ENCODE measurements around the gene ATXN7L1.

Gene ATXN7L1

GRCh38 chr7:105674200-105674920, 202.0 kb downstream of the ATXN7L1 start:
- DNase-seq (ENCODE audit: low spot score), result no peak

- DNase-seq (ENCODE audit: low spot score), result no peak
Measured at GRCh38 chr7:105673367-105674084, 202.9 kb downstream of the ATXN7L1 start.

- DNase-seq (ENCODE audit: low spot score), result no peak
Measured at GRCh38 chr7:105672801-105673200, 203.6 kb downstream of the ATXN7L1 start.

GRCh38 chr7:105666324-105666723, 210.1 kb downstream of the ATXN7L1 start:
- no peak for DNase-seq (ENCODE audit: low spot score)

DNA sequence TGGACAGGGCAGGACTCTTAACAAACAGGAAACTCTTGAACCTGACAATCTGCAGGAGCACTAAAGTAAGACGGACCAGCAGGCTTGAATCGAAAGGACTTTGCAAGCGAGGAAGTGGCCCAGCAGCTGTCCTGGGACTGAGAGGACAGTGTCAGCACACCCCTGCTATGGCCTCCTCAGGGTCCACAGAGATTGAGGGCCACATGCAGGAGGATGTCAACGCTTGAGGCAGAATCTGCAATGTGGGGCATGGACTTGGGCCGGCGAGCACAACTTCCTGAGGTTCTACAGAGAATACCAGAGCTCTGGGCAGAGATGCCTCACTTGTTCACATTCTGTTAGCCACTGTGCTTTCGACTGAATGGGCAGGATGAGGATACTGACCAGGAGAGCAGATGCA, 210.7 kb downstream of the ATXN7L1 start:
- no peak for DNase-seq (ENCODE audit: low spot score)

DNA sequence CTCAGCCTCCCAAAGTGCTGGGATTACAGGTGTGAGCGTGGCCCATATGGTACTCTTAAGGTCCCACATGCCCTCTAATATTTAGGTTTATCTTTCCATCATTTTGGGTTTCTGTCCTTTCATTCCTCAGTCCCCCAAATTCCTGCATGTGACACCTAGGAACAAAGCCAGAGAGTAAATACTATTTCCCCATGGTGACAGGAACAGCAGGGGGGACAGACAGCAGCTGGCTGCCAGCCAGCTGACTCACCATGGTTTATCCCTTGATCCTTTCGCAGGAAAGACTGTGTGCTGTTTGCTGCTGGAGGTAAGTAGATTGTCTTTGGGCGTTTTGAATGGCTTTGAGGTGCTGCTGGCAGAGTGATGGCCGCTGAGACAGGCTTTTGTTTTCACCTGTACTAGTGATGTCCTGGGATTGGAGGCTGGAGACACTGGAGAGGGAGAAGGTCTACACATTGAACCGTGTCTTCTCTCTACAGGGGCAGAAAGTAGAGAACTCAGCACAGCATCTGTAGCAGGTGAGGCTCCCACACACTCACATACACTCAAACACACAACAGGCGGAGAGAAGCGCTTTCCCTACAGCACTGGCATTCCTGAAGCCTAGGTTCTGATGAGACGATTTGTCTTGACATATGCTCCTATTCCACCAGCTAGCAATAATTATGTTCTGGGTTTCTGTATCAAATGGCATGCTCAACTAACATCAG, 211.4 kb downstream of the ATXN7L1 start:
- no peak for DNase-seq (ENCODE audit: low spot score)

DNA sequence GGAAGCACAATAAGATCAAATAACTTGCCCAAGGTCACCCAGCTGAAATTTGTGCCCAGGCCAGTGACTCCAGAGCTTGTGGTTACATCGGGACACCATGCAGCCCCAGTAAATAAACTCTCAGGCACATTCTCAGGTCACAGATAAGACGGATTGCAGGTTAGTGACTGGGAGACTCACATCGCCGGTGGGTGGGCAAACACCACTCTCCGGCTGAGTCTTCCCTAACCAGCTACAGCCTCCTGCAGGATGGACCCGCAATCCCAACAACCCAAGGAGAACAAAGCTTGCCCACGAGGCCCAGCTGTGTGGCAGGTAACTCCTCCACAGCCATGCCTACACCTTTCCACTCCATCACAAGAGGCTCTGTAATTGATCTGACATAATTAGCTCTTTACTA, 213.4 kb downstream of the ATXN7L1 start:
- DNase-seq (ENCODE audit: low spot score), result no peak

- DNase-seq (ENCODE audit: low spot score), result no peak
Measured at GRCh38 chr7:105661625-105662024, 214.8 kb downstream of the ATXN7L1 start.

DNA sequence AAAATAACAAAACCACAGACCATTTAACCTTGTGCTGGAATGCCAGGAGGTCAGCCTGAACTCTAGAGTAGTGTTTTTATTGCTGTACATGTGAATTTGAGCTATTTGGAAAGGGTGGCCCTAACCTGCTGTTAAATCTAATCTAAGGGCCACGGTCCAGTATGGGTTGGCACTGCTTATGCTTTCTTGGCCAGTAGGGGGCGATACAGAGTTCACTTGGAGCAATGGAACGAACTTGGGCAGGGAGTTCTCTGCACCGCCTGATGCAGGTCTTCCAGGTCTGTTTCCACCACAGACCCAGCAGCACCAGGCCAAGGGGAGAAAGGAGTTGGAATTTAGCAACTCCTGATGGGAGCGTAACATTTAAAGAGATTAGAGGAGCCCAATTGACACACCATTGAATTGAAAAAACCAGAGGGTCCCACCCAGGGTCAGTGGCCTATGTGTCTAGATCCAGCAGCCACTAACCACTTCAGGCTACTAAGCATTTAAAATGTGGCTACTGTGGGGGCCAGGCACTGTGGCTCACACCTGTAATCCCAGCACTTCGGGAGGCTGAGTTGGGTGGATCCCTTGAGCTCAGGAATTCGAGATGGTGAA, 219.4 kb downstream of the ATXN7L1 start:
- DNase-seq (ENCODE audit: low spot score), result no peak

DNA sequence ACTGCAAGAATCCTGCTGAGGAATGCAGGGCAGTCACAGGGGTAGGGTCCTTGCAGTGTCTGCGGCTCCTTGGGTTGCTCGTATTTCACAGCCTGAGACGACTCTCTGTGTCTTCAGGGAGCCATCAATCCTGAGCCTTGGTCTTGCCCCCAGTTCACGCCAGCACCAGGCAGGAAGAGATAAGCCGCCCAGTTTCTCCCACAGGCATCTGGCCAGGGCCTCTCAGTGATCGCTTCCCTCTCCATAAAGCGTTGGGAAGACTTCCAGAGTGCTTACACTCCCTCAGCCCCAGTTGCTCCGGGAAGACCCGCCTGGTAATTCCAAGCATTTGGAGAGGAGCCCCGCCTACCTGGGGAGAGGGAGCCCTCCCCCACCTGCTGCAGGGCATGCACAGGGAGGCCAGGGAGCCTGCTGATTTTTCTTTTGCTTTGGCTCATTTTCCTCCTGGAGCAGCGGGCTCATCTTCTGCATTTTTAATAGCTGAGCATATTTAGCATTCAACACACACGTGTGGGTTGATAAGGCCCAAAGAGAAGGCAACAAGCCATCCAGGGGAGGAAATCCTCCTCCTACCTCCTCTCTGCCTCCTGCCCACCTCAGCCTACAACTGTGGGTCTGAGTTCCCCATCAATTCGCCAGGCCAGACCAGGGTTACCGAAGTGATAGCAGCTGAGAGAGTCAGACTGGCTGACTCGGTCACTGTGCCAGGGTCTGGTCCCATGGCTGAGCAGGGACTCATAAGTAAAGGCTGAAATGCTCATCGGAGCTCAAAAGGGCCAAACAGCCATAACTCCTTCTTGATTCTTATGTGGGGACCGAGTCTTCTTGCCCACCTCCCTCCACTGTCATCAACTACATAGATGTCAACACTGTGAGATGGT, 220.7 kb downstream of the ATXN7L1 start:
- no peak for DNase-seq (ENCODE audit: low spot score)

- no peak for DNase-seq (ENCODE audit: low spot score)
Measured at GRCh38 chr7:105655067-105655466, 221.3 kb downstream of the ATXN7L1 start.

GRCh38 chr7:105654095-105654686, 222.2 kb downstream of the ATXN7L1 start:
- no peak for DNase-seq (ENCODE audit: low spot score)

DNA sequence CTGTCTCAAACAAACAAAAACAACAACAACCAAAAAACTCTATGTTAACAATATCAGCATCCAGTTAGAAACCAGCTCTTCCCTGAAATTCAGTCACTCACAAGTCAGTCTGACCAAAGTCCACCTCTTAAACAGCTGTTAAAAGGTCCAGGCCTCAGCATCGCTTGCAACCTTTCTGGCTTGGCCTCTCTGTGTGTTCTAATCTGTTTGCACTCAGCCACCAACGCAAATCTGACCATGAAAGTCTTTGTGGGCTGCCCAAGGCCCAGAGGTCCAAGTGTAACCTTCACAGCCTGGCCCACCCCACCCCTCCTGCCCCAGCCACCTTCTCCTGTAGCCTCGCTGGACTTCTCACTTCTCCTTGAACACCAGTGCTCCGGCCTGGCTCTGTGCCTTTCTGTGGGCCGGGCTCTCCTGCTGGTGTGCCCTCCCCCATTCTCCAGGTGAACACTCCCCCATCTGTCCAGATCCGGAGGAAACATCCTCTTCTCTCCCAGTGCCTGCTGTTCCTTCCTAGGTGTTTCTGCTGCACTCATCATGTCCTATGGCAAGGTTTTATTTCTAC, 222.9 kb downstream of the ATXN7L1 start:
- DNase-seq (ENCODE audit: low spot score), result no peak

- peak; percentile 80 for DNase-seq (ENCODE audit: low spot score)
Measured at GRCh38 chr7:105652359-105652993, 223.9 kb downstream of the ATXN7L1 start.

DNA sequence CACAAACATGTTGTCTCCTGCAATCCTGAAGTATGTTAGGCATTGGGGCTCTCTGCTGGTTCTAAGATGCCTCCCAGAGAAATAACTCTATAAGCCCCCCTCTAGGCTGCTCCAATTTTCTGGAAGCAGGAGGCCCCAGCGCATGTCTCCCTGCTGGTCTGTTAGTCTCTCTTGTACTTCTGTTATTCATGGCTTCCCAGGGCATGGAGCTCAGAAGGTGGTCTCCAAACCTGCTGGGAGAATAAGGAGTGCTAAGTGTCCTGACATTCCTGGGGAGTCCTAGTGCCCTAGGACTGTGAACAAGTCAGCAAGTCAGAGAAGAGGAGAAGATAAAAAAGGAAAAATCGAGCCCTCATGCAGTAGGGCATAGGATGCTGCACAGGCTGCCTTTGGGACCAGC, 224.6 kb downstream of the ATXN7L1 start:
- DNase-seq (ENCODE audit: low spot score), result no peak

DNA sequence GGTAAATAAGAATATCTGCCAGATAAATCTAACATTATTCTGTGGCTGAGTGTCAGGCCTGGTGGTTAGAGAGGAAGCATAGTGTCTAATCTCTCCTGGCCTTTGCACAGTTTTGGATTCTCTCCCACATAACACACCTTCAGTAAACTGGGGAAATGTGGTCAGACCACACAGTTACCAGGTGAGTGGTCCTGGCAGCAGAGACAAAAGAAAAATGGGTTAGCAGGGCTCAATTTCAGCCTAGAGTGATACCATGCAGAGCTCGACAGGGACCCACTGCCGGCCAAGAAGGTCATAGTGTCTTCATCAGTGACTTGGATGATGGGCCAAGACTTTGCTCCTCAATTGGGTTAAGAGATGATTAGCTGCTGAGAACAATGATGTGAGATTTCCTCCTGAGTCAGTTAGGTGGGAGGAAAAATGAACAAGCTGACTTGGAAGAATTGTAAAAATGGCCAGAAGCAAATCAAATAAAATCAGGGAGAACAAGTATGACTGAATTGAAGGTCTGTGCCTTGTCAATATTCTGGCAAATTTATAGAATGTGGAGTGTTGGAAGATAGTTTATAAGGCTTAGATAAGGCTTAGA, 225.9 kb downstream of the ATXN7L1 start:
- no peak for DNase-seq (ENCODE audit: low spot score)

GRCh38 chr7:105649727-105650381, 226.5 kb downstream of the ATXN7L1 start:
- no peak for DNase-seq (ENCODE audit: low spot score)

- no peak for DNase-seq (ENCODE audit: low spot score)
Measured at GRCh38 chr7:105648561-105649401, 227.6 kb downstream of the ATXN7L1 start.

All from left forelimb (tissue), 1 donor.